Measurements from ENCODE around the gene NBDY.
"Not testable (repeated sequence)": the region's sequence is repeated elsewhere in the genome, so short reads cannot be mapped to it uniquely, and the experiment has no call there.

Gene NBDY, protein sequence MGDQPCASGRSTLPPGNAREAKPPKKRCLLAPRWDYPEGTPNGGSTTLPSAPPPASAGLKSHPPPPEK

DNA sequence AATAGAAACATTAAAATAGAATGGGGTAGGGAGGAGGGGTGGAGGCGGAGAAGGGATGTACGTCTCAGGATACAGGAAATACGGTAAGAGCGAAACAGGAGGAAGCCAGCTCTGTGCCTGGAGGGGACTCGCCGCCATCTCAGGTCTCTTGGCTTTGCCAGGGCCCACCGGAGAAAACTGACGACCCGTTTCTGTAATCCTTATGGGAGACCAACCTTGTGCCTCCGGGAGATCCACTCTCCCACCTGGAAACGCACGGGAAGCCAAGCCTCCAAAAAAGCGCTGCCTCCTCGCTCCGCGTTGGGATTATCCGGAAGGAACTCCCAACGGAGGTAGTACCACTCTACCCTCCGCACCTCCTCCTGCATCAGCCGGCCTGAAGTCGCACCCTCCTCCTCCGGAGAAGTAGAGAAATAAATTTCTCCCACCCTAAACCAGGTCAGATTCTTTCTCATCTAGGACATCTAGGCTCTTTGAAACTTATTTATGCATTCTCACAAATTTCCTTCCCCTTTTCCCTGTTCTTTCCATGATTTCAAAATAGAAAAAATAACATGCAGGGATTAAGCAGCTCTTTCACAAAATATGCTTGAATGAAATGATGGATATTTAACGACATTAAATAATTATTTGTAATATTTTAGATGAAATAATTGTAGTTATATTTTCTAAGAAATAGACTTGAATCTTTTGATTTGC is at the start of gene NBDY:
Gene NBDY (plus strand): TSS at position 92 of the 699 bp plus-strand sequence. CDS start 111 bp downstream, at position 203.
- in situ Hi-C loops (cut with MboI; ENCODE audit: low sequenced_read_pairs): no loop called here

DNA sequence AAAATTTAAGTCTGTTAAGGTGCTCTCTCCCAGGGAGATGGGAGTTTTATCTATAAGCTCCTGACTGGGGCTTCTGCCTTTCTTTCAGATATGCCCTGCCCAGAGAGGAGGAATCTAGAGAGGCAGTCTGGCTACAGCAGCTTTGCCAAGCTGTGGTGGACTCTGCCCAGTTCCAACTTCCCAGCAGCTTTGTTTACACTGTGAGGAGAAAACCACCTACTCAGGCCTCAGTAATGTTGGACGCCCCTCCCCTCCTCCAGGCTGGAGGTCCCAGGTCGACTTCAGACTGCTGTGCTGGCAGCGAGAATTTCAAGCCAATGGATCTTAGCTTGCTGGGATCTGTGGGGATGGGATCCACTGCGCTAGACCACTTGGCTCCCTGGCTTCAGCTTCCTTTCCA is 24.5 kb upstream of the NBDY start:
- in situ Hi-C loops (cut with MboI; ENCODE audit: low sequenced_read_pairs): not testable (repeated sequence)

DNA sequence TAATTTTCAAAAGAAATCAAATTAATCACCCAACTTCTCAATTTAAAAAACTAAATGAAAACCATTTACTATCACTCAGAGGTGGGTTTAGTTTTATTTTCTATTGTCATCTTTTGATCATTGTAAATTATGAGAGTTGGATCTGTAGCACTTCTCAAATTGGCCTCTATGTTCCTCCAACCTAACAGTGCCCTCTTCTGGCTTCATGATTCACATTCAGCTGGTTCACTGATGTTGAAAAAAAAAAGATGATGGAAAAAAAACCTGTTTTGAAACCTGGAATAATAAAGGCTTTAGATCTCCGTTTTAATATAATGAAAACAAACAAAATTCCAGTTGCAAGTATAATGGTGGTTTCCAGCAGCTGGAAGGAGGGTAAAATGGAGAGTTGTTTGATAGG is 2.4 kb upstream of the NBDY start:
- in situ Hi-C loops (cut with MboI; ENCODE audit: low sequenced_read_pairs): no loop called here

DNA sequence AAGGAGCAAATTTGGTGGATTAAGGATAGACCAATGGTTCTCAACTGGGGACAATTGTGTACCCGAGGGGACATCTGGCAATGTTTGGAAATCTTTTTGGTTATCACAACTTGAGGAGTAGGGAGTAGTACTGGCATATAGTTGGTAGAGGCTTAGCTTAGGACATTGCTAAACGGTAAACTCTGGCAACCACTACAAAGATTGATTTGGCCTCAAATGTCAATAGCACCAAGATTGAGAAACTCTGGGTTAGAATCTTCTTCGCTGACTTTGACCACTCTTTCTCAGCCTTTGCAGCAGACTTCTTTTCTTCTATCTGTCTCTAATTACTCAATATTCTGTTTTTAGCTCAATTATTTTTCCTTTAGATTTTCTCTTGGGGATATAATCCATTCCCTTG is 1.5 kb upstream of the NBDY start:
- in situ Hi-C loops (cut with MboI; ENCODE audit: low sequenced_read_pairs): no loop called here

DNA sequence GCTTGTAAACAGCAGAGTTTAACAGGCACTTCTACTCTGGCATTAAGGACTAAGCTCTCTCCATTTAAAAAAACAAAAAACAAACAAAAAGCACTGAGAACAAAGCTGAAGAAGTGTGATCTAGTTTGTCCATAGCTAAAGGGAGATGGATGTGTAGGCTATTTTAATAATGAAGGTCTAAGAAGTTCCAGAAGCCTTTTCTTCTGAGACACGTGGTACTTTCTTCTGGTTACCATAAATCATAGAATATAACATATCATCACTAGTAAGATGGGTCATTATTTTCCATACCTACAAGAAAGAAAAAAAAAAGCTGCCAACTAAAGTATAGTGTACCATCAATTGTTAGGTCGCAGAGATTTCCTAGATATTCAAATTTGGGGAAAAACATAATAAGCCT is 722 bp upstream of the NBDY start:
- in situ Hi-C loops (cut with MboI; ENCODE audit: low sequenced_read_pairs): no loop called here

DNA sequence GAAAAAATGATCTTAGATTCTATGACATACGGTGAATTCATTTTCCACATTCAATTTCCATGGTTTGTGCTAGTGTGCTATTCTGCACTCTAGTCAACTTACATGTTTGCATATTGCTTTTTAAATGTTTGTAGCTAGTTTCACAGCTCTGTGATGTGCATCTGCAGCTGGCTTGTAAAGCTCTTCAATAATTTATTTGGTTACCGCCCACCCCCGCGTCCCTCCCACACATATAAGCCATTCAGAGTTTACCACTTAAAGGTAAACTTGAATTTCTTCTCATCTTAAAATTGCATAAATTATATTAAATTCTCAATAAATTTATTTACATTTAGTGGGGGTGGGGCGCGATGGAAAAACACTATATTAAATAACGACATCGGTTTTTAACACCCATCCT is 291 bp upstream of the NBDY start:
- in situ Hi-C loops (cut with MboI; ENCODE audit: low sequenced_read_pairs): no loop called here

DNA sequence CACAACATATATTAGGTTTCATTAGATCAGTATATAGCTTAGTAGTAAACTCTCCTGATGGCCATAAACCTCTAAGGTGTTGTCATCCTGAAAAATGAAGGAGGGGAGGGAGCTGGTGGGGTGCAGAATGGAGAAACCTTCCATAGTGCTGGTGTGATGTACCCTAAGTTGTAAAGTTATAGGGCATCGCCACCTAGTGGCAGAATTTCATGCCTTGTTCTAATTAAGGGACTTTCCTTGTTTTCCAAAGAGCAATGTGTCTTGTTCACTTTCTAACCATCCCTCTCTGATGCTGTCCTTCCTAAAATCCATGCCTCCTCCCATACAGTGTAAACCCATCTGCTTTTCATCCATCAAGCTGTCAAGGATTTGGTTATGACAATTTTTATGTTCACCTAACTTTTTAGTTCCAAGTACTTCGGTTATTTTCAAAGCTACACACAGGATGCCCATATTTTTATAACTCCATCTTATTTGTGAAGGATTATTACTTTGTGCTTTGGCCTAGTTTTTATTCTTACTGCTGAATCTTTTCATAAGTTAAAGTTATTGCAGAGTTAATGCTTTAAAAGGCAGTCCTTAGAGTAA is 4.5 kb downstream of the NBDY start:
- in situ Hi-C loops (cut with MboI; ENCODE audit: low sequenced_read_pairs): no loop called here

DNA sequence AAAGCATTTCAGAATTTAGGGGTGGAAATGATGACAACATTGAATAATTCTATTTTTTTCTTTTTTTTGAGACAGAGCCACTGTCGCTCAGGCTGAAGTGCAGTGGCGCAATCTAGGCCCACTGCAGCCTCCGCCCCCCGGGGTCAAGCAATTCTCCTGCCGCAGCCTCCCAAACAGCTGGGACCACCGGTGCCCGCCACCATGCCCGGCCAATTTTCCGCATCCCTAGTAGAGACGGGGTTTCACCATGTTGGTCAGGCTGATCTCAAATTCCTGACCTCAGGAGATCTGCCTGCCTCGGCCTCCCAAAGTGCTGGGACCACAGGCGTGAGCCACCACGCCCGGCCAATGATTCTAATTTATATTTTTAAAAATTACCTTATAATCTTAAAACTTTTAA is 7.2 kb downstream of the NBDY start:
- in situ Hi-C loops (cut with MboI; ENCODE audit: low sequenced_read_pairs): no loop called here

DNA sequence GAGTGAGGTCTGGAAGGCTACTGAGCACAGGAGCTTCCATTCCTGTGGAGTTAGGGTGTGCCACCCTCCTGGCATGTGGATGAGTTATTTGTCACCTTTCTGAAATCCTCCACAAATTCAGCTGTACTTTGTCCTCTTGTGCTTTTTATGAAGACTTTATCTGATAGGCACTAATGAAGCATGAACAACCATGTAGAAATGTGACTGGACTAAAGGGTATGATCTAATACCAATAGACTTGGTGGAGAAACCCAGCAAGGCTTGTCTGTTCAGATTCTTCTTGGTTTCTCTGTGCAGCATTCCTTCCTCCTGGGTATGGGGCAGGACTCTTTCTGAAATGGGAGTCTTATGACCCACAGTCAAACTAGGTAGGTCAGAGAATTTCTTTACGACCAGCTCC is 9.6 kb downstream of the NBDY start:
- in situ Hi-C loops (cut with MboI; ENCODE audit: low sequenced_read_pairs): no loop called here

DNA sequence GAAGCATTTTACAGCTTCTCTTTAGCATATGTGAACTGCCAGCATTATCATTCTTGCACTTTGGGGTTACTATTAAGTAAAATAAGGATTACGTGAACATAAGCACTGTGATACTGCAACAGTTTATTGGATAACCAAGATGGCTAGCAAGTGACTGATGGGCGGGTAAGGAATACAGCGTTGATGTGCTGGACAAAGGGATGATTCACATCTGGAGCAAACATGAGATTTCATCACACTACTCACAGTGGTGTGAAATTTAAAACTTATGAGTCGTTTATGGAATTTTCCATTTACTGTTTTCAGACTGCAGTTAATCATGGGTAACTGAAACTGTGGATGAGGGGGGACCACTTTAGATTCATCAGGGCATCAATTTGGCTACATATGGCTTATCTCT is 16.0 kb downstream of the NBDY start:
- in situ Hi-C loops (cut with MboI; ENCODE audit: low sequenced_read_pairs): no loop called here

DNA sequence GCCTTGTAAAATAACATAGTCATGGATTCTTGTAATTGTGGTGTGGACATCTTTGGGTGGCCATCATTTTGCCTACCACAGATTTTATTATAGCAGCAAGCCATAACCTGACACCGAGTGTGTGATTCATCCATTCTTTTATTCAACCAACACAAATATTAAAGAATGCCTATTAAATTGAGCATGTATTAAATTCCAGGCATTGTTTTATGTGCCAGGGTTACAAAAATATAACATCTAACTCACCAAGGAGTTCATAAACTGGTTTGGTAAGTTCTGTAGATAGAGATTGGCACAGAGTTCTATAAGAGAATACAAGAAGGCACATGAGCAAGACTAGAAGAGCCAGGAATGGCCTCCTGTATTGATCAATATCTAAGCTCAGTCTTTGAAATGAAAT is 18.0 kb downstream of the NBDY start:
- in situ Hi-C loops (cut with MboI; ENCODE audit: low sequenced_read_pairs): no loop called here

DNA sequence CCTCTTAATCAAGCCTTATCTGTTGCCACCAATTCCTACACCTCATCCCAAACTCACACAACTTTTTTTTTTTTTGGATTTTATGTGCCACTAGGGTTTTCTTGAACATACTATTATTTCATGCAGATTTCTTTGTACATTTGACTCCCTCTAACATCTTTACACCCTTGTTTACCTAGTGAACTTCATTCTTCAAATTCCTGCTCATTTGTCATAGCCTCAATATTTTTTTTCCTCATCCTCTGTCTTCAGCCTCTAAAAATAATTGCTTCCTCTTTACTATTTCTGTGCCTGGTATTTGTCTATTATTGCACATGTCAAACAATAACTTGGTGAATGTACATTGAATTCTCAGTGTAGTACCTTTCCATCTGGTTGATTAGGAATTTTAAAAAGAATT is 22.0 kb downstream of the NBDY start:
- in situ Hi-C loops (cut with MboI; ENCODE audit: low sequenced_read_pairs): loop anchor here (25.0 kb wide), 1 partner anchor 236 kb away; the partner anchor contains the start of gene SPIN3

DNA sequence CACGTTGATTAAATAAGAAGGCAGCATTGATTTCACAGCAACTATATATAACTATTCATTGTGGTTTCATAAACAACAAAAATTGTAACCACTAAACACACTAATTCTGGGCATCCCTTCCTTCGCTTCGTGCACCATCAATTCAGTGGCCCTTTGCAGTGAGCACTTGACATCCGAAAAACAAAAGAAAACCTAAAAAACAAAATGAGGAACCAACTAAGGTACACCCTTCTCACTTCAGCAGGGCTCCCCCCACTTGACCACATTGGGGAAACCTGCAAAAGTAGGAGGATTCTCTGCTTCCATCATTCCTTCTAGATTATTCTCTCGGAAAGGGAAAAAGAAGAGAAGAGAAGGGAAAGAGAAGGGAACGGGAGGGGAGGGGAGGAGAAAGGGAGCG is 28.3 kb downstream of the NBDY start:
- in situ Hi-C loops (cut with MboI; ENCODE audit: low sequenced_read_pairs): loop anchor here (25.0 kb wide), 1 partner anchor 230 kb away; the partner anchor contains the start of gene SPIN3

DNA sequence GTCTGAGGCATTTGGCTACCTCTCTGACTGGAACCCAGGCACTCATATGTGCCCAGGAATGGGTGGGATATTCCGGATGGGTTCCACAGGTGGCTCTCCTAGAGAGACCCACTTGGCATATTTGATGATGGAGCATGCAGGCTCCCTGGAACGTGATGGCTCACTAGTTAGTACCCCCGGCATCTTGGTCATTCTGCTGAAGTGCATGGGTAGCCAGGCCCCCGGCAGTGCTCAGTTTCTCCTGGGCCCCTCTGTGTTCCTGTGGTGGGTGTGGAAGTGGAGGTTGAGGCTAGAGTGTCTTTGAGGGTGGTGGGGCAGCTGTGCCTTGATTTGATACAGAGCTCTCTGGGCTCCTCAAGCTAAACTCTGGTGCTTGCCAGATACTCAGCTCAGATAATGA is 29.4 kb downstream of the NBDY start:
- in situ Hi-C loops (cut with MboI; ENCODE audit: low sequenced_read_pairs): loop anchor here (25.0 kb wide), 1 partner anchor 229 kb away; the partner anchor contains the start of gene SPIN3

DNA sequence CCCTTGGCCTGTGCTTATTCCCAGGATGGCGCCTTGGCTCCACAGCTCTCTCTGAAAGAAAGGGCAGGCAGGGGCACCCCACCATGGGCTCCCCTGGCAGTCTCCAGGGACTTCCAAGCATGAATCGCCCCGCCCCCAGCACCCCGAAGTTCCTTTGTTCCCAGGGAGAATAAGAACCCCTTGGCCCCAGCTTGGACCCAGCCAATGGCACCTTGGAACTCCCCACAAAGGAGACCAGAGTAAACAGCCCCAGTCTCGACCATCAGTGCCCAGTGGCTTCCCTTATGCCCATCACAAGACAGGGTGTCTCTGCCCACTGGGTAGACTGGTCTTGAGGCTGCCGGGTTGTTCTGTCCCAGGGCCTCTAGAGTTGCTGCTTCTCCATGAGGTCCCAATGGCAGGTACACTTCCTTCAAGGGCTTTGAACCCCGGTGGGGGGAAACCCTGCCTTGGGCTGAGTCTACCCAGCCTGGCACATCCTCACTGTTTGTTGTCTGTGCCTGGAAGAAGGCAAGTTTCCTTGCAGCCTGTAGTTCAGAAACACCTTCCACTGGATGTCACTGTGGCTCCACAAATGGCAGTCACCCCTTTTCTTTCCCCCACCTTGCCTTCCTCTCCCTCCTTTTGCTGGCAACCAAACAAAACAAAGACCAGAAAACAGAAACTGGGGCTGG is 30.8 kb downstream of the NBDY start:
- in situ Hi-C loops (cut with MboI; ENCODE audit: low sequenced_read_pairs): loop anchor here (25.0 kb wide), 1 partner anchor 227 kb away; the partner anchor contains the start of gene SPIN3

DNA sequence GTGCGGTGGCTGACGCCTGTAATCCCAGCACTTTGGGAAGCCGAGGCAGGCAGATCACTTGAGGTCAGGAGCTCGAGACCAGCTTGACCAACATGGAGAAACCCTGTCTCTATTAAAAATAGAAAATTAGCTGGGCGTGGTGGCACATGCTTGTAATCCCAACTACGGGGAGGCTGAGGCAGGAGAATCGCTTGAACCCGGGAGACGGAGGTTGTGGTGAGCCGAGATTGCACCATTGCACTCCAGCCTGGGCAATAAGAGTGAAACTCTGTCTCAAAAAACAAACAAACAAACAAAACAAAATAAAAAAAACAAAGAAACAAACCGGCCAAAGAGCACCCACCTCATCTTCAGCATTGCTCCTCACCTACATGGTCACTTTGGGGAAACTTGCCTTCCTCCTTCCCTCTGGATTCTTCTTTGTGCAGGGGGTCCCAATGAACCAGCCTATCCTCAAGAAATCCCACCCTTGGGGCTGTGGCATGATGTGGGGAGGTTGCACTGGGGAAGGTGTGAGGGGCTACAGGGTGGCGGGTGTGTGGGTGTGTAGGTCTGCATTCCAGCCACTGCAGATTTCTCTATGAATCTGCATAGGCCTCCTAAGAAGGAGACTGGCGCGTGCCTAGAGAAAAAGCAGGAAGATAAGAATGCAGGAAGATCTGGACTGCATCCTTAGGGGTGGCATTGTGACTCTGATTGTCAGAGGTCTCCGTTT is 31.5 kb downstream of the NBDY start:
- in situ Hi-C loops (cut with MboI; ENCODE audit: low sequenced_read_pairs): loop anchor here (25.0 kb wide), 1 partner anchor 227 kb away; the partner anchor contains the start of gene SPIN3

DNA sequence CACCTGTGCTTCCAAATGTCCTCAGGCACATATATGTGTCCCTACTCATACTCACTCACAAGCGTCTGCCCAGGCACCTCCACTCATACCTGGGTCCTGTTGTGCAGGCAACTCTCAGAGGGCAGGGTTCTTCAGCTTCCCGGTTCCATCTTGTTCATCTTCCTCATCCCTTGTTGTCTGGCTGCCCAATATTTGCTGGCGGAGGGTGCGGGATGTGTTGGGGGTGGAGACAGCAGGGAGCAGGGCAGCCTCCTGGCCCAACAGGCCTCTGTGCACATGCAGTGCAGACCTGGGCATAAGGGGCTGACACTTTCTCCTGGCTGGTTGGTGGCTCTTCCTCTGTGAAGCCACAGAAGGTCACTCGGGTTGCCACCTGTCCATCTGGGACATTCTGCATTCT is 32.1 kb downstream of the NBDY start:
- in situ Hi-C loops (cut with MboI; ENCODE audit: low sequenced_read_pairs): loop anchor here (25.0 kb wide), 1 partner anchor 226 kb away; the partner anchor contains the start of gene SPIN3

DNA sequence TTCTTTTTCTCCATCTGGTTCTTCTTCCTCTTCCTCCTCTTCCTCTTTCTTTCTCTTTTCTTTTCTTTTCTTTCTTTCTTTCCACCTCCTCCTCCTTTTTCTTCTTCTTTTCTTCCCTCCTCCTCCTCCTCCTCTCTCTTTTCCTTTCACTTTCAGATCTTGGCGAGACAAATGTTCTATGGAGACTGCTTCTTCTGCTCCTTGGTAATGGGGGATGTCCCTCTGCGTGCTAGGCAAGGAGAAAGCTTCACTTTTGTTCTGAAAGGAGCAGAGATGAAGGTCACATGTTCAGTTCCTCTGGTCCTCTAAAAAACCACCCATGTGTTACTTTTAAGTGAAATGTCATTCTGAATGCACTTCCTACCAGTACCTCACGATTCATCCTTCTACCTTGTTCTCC is 33.2 kb downstream of the NBDY start:
- in situ Hi-C loops (cut with MboI; ENCODE audit: low sequenced_read_pairs): loop anchor here (25.0 kb wide), 1 partner anchor 225 kb away; the partner anchor contains the start of gene SPIN3

DNA sequence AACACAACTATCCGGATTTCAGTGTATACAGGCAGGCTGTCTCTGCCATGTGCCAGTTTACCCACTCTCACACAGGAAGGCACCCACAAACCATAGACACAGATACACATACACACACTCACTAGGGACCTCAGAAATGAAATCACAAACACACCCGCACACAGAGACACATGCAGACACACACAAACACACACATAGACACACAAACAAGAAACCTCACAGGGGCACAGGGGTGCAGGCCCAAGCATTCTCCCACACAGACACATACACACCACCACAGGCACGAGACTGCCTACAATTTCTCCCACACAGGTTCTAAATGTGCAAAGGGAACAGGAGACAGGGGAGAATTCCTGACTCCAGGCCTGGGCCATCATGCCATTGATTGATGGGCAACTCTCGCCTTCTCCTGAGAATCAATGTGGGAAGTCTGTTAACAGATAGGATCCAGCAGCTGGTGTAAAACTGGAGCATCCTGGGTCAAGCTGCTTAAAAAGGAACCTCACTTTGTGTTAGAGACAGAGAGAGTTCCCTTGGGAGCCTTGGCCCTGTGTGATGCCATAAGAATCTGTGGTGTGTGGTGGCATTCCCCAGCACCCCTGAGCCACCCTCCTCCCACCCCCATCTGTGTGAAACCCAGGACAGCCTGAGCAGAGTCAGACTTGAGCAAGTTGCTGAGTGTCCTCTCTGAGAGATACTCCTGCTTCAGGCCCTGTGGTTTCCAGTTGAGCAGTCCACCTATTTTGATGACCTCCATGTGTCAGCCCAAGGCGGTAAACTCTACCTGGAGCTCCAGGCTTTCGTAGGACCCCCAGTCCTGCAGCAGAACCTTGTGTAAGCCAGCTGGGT is 33.9 kb downstream of the NBDY start:
- in situ Hi-C loops (cut with MboI; ENCODE audit: low sequenced_read_pairs): loop anchor here (25.0 kb wide), 1 partner anchor 224 kb away; the partner anchor contains the start of gene SPIN3
